T-cell (primary cell): ENCODE measurements around the gene FHOD3. TPM values are rescaled to one million over a fixed set of nuclear protein-coding genes. Genes with fewer than 3 reads are reported as not detected.

ENCODE experiments used
- ATAC-seq, 4 experiments: fragments of 200-7000 bp in 3 of 4; fragments of 150-1000 bp in 1 of 4; cut with Tn5 transposase; replicated peaks in 1 of 4; 1 replicate in 3 of 4; 2 replicates in 1 of 4; pipeline ENCODE4 v1.10.0; 2021; ENCODE audit warnings: moderate library complexity in 3 of 4, mild to moderate bottlenecking in 2 of 4, moderate number of reproducible peaks in 1 of 4
- CTCF ChIA-PET, 2 donors: fragments of 300-600 bp; sonication (Branson Sonifier 250); formaldehyde crosslinking; loops; one replicate each; lab custom pipeline; 2022; ENCODE audit warnings: antibody characterized with exemption in 2 of 2; lab: Charles Lee
- POLR2A ChIA-PET, 2 donors: fragments of 300-600 bp; sonication (Branson Sonifier 250); formaldehyde crosslinking; loops; one replicate each; lab custom pipeline; 2022; ENCODE audit warnings: antibody characterized with exemption in 2 of 2; lab: Charles Lee
- DNase-seq, 35 experiments: peaks; one replicate each; pipeline versions ENCODE4 v3.0.0 to v3.0.0-alpha.2; 2013 to 2023
- H3K27ac ChIP-seq: one replicate; pipeline ENCODE4 v1.5.1; 2013; ENCODE audit warnings: low read length
- H3K27me3 ChIP-seq, 2 experiments: replicated peaks in 1 of 2; 1 replicate in 1 of 2; 2 replicates in 1 of 2; pipeline versions ENCODE4 v1.6.1 to v1.7.0; 2013; ENCODE audit warnings: low read length in 1 of 2, mixed read lengths in 1 of 2; ENCODE audit not compliant: control insufficient read depth in 2 of 2, insufficient read depth in 2 of 2; ENCODE audit errors: extremely low read depth in 1 of 2
- H3K36me3 ChIP-seq, 2 donors: 1 replicate in 1 of 2; 2 replicates in 1 of 2; pipeline versions ENCODE4 v1.6.1 to v1.7.0; 2013; ENCODE audit warnings: low read length in 1 of 2; ENCODE audit not compliant: control insufficient read depth in 2 of 2, insufficient read depth in 1 of 2; ENCODE audit errors: extremely low read depth in 1 of 2
- H3K4me1 ChIP-seq, 2 experiments: 1 replicate in 1 of 2; 2 replicates in 1 of 2; pipeline versions ENCODE4 v1.6.1 to v1.7.0; 2013; ENCODE audit warnings: low read length in 2 of 2, mixed read lengths in 1 of 2; ENCODE audit not compliant: insufficient read depth in 2 of 2, control insufficient read depth in 1 of 2; ENCODE audit errors: extremely low read depth in 1 of 2
- H3K4me3 ChIP-seq, 2 donors: 1 replicate in 1 of 2; 2 replicates in 1 of 2; pipeline versions ENCODE4 v1.5.1 to v1.7.0; 2013; ENCODE audit warnings: mild to moderate bottlenecking in 2 of 2, low read length in 1 of 2, moderate library complexity in 1 of 2; ENCODE audit not compliant: control insufficient read depth in 1 of 2; ENCODE audit errors: extremely low read depth in 1 of 2
- H3K9me3 ChIP-seq: 2 replicates; pipeline ENCODE4 v1.7.0; 2013
- H3K27ac Mint-ChIP-seq, 2 donors: one replicate each; pipeline ENCODE4 v1.8.0; 2020 to 2021; ENCODE audit warnings: mild to moderate bottlenecking in 2 of 2, mixed read lengths in 2 of 2
- H3K27me3 Mint-ChIP-seq, 2 donors: one replicate each; pipeline ENCODE4 v1.8.0; 2021 to 2022; ENCODE audit warnings: mixed read lengths in 2 of 2
- H3K36me3 Mint-ChIP-seq: one replicate; pipeline ENCODE4 v1.8.0; 2021; ENCODE audit warnings: mixed read lengths
- H3K4me1 Mint-ChIP-seq, 3 donors: one replicate each; pipeline ENCODE4 v1.8.0; 2020 to 2022; ENCODE audit warnings: mixed read lengths in 3 of 3, mild to moderate bottlenecking in 1 of 3
- H3K4me3 Mint-ChIP-seq, 3 donors: one replicate each; pipeline ENCODE4 v1.8.0; 2020 to 2022; ENCODE audit warnings: mild to moderate bottlenecking in 3 of 3, mixed read lengths in 3 of 3, moderate library complexity in 3 of 3
- H3K9me3 Mint-ChIP-seq, 3 donors: one replicate each; pipeline ENCODE4 v1.8.0; 2020 to 2022; ENCODE audit warnings: mixed read lengths in 3 of 3
- WGBS: methylation state at CpG from one replicate; pipeline ENCODE4 v1.1.5; 2013; ENCODE audit warnings: missing lambda C conversion rate; ENCODE audit not compliant: insufficient coverage; 5-methylcytosine and 5-hydroxymethylcytosine counted together
- total RNA-seq, 35 experiments: library from RNA in 6 of 35; stranded (reverse) in 6 of 35; fragments of 120-200 nt in 1 of 35; gene quantifications; one replicate each; pipeline versions ENCODE4 v1.2.1 to v1.2.4 and lab custom pipeline; 2013 to 2026

Gene FHOD3
- total RNA-seq, 5 donors from 2014 or later (not counting 1 experiment from before 2014, with no cell fraction given): 0.06 TPM; not detected in 4

- H3K27me3 ChIP-seq: peaks cover 0 to 4% of the 10 kb centered on the region in 2 experiments
- peaks cover 12% of the 10 kb centered on the region in 2 donors for H3K27me3 Mint-ChIP-seq
- no peaks in the 10 kb centered on the region for H3K9me3 ChIP-seq
- POLR2A ChIA-PET: no interaction called here
- CTCF ChIA-PET: no interaction called here
- DNase-seq (no peak), ATAC-seq (no peak)
- no peak overlapping the region for H3K4me3 Mint-ChIP-seq
- H3K36me3 ChIP-seq: no peaks in the 10 kb centered on the region
- H3K4me3 ChIP-seq: no peak overlapping the region
- H3K36me3 Mint-ChIP-seq: no peaks in the 10 kb centered on the region
- H3K27ac ChIP-seq: no peak overlapping the region
- H3K27ac Mint-ChIP-seq: no peak overlapping the region
- H3K4me1 Mint-ChIP-seq: no peaks in the 10 kb centered on the region
- no peaks in the 10 kb centered on the region for H3K4me1 ChIP-seq
- H3K9me3 Mint-ChIP-seq: no peaks in the 10 kb centered on the region
- 76% methylated on average over 7 of the region's 8 CpGs for WGBS
These were observed 342.8 kb downstream of the FHOD3 start for GRCh38 chr18:36640021-36640952.

- Histone ChIP-seq H3K9me3 (no peaks in the 10 kb centered on the region), H3K4me1 (no peaks in the 10 kb centered on the region), H3K4me3 (no peak overlapping the region), H3K27me3 (peaks cover 0 to 4% of the 10 kb centered on the region in 2 experiments), H3K36me3 (no peaks in the 10 kb centered on the region), H3K27ac (no peak overlapping the region)
- Mint-ChIP-seq H3K27ac (no peak overlapping the region), H3K9me3 (no peaks in the 10 kb centered on the region), H3K4me1 (no peaks in the 10 kb centered on the region), H3K27me3 (peaks cover 12% of the 10 kb centered on the region in 2 donors), H3K36me3 (no peaks in the 10 kb centered on the region), H3K4me3 (no peak overlapping the region)
- DNase-seq: no peak
- no peak for ATAC-seq
- ChIA-PET POLR2A (no interaction called here), CTCF (no interaction called here)
- 100% methylated on average over 1 of the region's 3 CpGs for WGBS
These were observed 345.5 kb downstream of the FHOD3 start for GRCh38 chr18:36643061-36643460.

- CTCF ChIA-PET: interaction anchor here in 1 of 2 donors (0.6 kb wide), 1 partner anchor 1039 kb away, joined by 3 read pairs; no protein-coding TSS in a partner anchor
- Mint-ChIP-seq H3K4me1 (no peaks in the 10 kb centered on the region), H3K9me3 (no peaks in the 10 kb centered on the region), H3K27me3 (peaks cover 10 to 13% of the 10 kb centered on the region in 2 donors), H3K4me3 (no peak overlapping the region), H3K36me3 (no peaks in the 10 kb centered on the region), H3K27ac (no peak overlapping the region)
- H3K9me3 ChIP-seq: no peaks in the 10 kb centered on the region
- DNase-seq (no peak), ATAC-seq (no peak)
- POLR2A ChIA-PET: no interaction called here
- H3K4me3 ChIP-seq: no peak overlapping the region
- 83% methylated on average over 1 of the region's 3 CpGs for WGBS
- no peaks in the 10 kb centered on the region for H3K36me3 ChIP-seq
- H3K4me1 ChIP-seq: no peaks in the 10 kb centered on the region
- no peak overlapping the region for H3K27ac ChIP-seq
- peaks cover 0 to 6% of the 10 kb centered on the region in 2 experiments for H3K27me3 ChIP-seq
These were observed 351.3 kb downstream of the FHOD3 start for GRCh38 chr18:36648803-36649202.

GRCh38 chr18:36649205-36649604 lies 351.7 kb downstream of the FHOD3 start:
- ATAC-seq (no peak), DNase-seq (no peak)
- Histone ChIP-seq H3K9me3 (no peaks in the 10 kb centered on the region), H3K27me3 (peaks cover 0 to 7% of the 10 kb centered on the region in 2 experiments), H3K27ac (no peak overlapping the region), H3K4me1 (no peaks in the 10 kb centered on the region), H3K4me3 (no peak overlapping the region), H3K36me3 (no peaks in the 10 kb centered on the region)
- no CpG with 5 or more reads among the region's 3 CpGs for WGBS
- Mint-ChIP-seq H3K9me3 (no peaks in the 10 kb centered on the region), H3K36me3 (no peaks in the 10 kb centered on the region), H3K27me3 (peaks cover 10 to 12% of the 10 kb centered on the region in 2 donors), H3K4me3 (no peak overlapping the region), H3K4me1 (no peaks in the 10 kb centered on the region), H3K27ac (no peak overlapping the region)
- ChIA-PET CTCF (no interaction called here), POLR2A (no interaction called here)

- ChIA-PET POLR2A (no interaction called here), CTCF (no interaction called here)
- H3K9me3 Mint-ChIP-seq: no peaks in the 10 kb centered on the region
- 56% methylated on average over 2 of the region's 3 CpGs for WGBS
- Histone ChIP-seq H3K27me3 (peaks cover 0 to 7% of the 10 kb centered on the region in 2 experiments), H3K4me1 (no peaks in the 10 kb centered on the region), H3K4me3 (no peak overlapping the region), H3K9me3 (no peaks in the 10 kb centered on the region), H3K27ac (no peak overlapping the region), H3K36me3 (no peaks in the 10 kb centered on the region)
- no peaks in the 10 kb centered on the region for H3K4me1 Mint-ChIP-seq
- H3K27ac Mint-ChIP-seq: no peak overlapping the region
- no peak for DNase-seq
- no peak for ATAC-seq
- H3K4me3 Mint-ChIP-seq: no peak overlapping the region
- H3K27me3 Mint-ChIP-seq: peaks cover 4 to 12% of the 10 kb centered on the region in 2 donors
- no peaks in the 10 kb centered on the region for H3K36me3 Mint-ChIP-seq
These were observed 352.8 kb downstream of the FHOD3 start for GRCh38 chr18:36650266-36650665.

- Histone ChIP-seq H3K4me3 (no peak overlapping the region), H3K27me3 (peaks cover 0 to 7% of the 10 kb centered on the region in 2 experiments), H3K9me3 (no peaks in the 10 kb centered on the region), H3K27ac (no peak overlapping the region), H3K4me1 (no peaks in the 10 kb centered on the region), H3K36me3 (no peaks in the 10 kb centered on the region)
- Mint-ChIP-seq H3K4me3 (no peak overlapping the region), H3K9me3 (no peaks in the 10 kb centered on the region), H3K36me3 (no peaks in the 10 kb centered on the region), H3K27me3 (peaks cover 5 to 12% of the 10 kb centered on the region in 2 donors), H3K27ac (no peak overlapping the region), H3K4me1 (no peaks in the 10 kb centered on the region)
- no peak for DNase-seq
- 70% methylated on average over 2 of the region's 6 CpGs for WGBS
- POLR2A ChIA-PET: no interaction called here
- CTCF ChIA-PET: interaction anchor here in 1 of 2 donors (0.5 kb wide), 1 partner anchor 77 kb away, joined by 4 read pairs; no protein-coding TSS in a partner anchor
- no peak for ATAC-seq
These were observed 353.4 kb downstream of the FHOD3 start for GRCh38 chr18:36650906-36651305.
